KMS-11 (cell line): ENCODE measurements around the gene FAM107B.

Experiments
- H2AFZ ChIP-seq: fragments of 200-600 bp; sonication (generic); 2 replicates; pipeline ENCODE4 v1.6.1; 2016; ENCODE audit warnings: antibody characterized with exemption, mixed run types, low read depth
- H3K27ac ChIP-seq: fragments of 200-600 bp; sonication (generic); 2 replicates; pipeline ENCODE4 v1.6.1; 2016; ENCODE audit warnings: mild to moderate bottlenecking, mixed run types
- H3K27me3 ChIP-seq: fragments of 200-600 bp; sonication (generic); 2 replicates; pipeline ENCODE4 v1.6.1; 2017; ENCODE audit warnings: mild to moderate bottlenecking, low read depth, mixed run types, moderate library complexity; ENCODE audit not compliant: insufficient read depth
- H3K36me3 ChIP-seq: fragments of 200-600 bp; sonication (generic); 2 replicates; pipeline ENCODE4 v1.6.1; 2017; ENCODE audit warnings: mild to moderate bottlenecking, mixed run types; ENCODE audit not compliant: insufficient read depth
- H3K4me1 ChIP-seq: fragments of 200-600 bp; sonication (generic); 2 replicates; pipeline ENCODE4 v1.6.1; 2016; ENCODE audit warnings: mild to moderate bottlenecking, low read depth, mixed run types; ENCODE audit not compliant: poor library complexity, severe bottlenecking
- H3K4me2 ChIP-seq: fragments of 200-600 bp; sonication (generic); 2 replicates; pipeline ENCODE4 v1.7.0; 2016; ENCODE audit warnings: mild to moderate bottlenecking, mixed run types
- H3K4me3 ChIP-seq: fragments of 200-600 bp; sonication (generic); IDR thresholded peaks from 2 replicates; pipeline ENCODE4 v1.6.1; 2017; ENCODE audit warnings: low read depth, low read length, mixed read lengths; ENCODE audit not compliant: insufficient read depth
- H3K79me2 ChIP-seq: fragments of 200-600 bp; sonication (generic); 2 replicates; pipeline ENCODE4 v1.6.1; 2016; ENCODE audit warnings: low read depth, mixed run types; ENCODE audit not compliant: insufficient read depth
- H3K9ac ChIP-seq: fragments of 200-600 bp; sonication (generic); 2 replicates; pipeline ENCODE4 v1.6.1; 2016; ENCODE audit warnings: mild to moderate bottlenecking, mixed run types
- H4K20me1 ChIP-seq: fragments of 200-600 bp; sonication (generic); 2 replicates; pipeline ENCODE4 v1.6.1; 2016; ENCODE audit warnings: mild to moderate bottlenecking, mixed run types; ENCODE audit not compliant: insufficient read depth
- TF ChIP-seq, protein P1 (sequence below): fragments of 200-600 bp; sonication (generic); conservative IDR thresholded peaks from 2 replicates; pipeline ENCODE4 v1.6.1; 2017; ENCODE audit warnings: low read depth, mild to moderate bottlenecking, antibody characterized with exemption, low read length, moderate library complexity, mixed read lengths

Gene FAM107B

DNA sequence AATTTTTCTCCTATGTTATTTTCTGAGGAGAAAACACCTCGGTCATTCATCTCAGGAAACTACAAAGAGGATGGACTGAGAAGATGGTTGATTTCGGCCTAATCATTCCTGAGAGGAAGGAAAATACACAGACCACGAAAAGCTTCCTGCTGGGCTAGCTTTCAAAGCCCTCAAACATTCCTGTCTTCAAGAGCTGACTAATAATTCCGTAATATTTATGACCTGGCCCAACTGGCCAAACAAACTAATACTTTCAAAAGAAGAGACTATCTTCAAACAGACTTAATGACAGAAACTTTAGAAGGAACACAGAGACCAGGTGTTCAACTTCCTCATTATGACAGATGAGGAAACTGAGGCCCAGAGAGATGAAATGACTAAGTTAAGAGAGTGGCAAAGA lies 228.9 kb downstream of the FAM107B start:
- H3K36me3 ChIP-seq, result no peaks in the 10 kb centered on the region
- no peaks in the 10 kb centered on the region for H3K27me3 ChIP-seq
- H3K4me2 ChIP-seq, result no peak overlapping the region
- H3K4me1 ChIP-seq, result no peaks in the 10 kb centered on the region
- no peak overlapping the region for H3K4me3 ChIP-seq
- TF ChIP-seq, protein P1, sequence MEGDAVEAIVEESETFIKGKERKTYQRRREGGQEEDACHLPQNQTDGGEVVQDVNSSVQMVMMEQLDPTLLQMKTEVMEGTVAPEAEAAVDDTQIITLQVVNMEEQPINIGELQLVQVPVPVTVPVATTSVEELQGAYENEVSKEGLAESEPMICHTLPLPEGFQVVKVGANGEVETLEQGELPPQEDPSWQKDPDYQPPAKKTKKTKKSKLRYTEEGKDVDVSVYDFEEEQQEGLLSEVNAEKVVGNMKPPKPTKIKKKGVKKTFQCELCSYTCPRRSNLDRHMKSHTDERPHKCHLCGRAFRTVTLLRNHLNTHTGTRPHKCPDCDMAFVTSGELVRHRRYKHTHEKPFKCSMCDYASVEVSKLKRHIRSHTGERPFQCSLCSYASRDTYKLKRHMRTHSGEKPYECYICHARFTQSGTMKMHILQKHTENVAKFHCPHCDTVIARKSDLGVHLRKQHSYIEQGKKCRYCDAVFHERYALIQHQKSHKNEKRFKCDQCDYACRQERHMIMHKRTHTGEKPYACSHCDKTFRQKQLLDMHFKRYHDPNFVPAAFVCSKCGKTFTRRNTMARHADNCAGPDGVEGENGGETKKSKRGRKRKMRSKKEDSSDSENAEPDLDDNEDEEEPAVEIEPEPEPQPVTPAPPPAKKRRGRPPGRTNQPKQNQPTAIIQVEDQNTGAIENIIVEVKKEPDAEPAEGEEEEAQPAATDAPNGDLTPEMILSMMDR, result no peak
- no peak overlapping the region for H2AFZ ChIP-seq
- H3K27ac ChIP-seq, result no peak overlapping the region
- no peak overlapping the region for H3K9ac ChIP-seq
- no peaks in the 10 kb centered on the region for H4K20me1 ChIP-seq
- H3K79me2 ChIP-seq, result no peaks in the 10 kb centered on the region

GRCh38 chr10:14543904-14544210 lies 230.8 kb downstream of the FAM107B start:
- Histone ChIP-seq H4K20me1 (no peaks in the 10 kb centered on the region), H3K4me1 (no peaks in the 10 kb centered on the region), H3K4me2 (no peak overlapping the region), H3K36me3 (no peaks in the 10 kb centered on the region), H3K9ac (no peak overlapping the region), H3K27me3 (no peaks in the 10 kb centered on the region), H3K4me3 (no peak overlapping the region), H3K27ac (no peak overlapping the region), H2AFZ (no peak overlapping the region), H3K79me2 (no peaks in the 10 kb centered on the region)
- TF ChIP-seq, protein P1, result no peak

- H3K27me3 ChIP-seq, result no peaks in the 10 kb centered on the region
- no peak overlapping the region for H2AFZ ChIP-seq
- no peaks in the 10 kb centered on the region for H3K36me3 ChIP-seq
- H4K20me1 ChIP-seq, result no peaks in the 10 kb centered on the region
- H3K27ac ChIP-seq, result no peak overlapping the region
- H3K4me3 ChIP-seq, result no peak overlapping the region
- H3K4me1 ChIP-seq, result no peaks in the 10 kb centered on the region
- H3K4me2 ChIP-seq, result no peak overlapping the region
- no peak overlapping the region for H3K9ac ChIP-seq
- TF ChIP-seq, protein P1, result no peak
- no peaks in the 10 kb centered on the region for H3K79me2 ChIP-seq
These were observed 231.4 kb downstream of the FAM107B start for GRCh38 chr10:14543046-14543903.

GRCh38 chr10:14541379-14541778 lies 233.3 kb downstream of the FAM107B start:
- H3K4me2 ChIP-seq, result no peak overlapping the region
- H3K79me2 ChIP-seq, result no peaks in the 10 kb centered on the region
- no peak overlapping the region for H2AFZ ChIP-seq
- H3K9ac ChIP-seq, result no peak overlapping the region
- no peak overlapping the region for H3K27ac ChIP-seq
- H3K4me3 ChIP-seq, result no peak overlapping the region
- TF ChIP-seq, protein P1, result no peak
- no peaks in the 10 kb centered on the region for H3K27me3 ChIP-seq
- no peaks in the 10 kb centered on the region for H4K20me1 ChIP-seq
- no peaks in the 10 kb centered on the region for H3K36me3 ChIP-seq
- H3K4me1 ChIP-seq, result no peaks in the 10 kb centered on the region
